HG03039 (cell line): ENCODE results near the gene WNT3A.

ENCODE experiments used
- ATAC-seq: cut with Tn5 transposase; IDR thresholded peaks from one replicate; pipeline ENCODE4 v1.9.1; 2021; ENCODE audit warnings: mild to moderate bottlenecking, moderate library complexity; ENCODE audit not compliant: unreplicated experiment

Gene WNT3A

DNA sequence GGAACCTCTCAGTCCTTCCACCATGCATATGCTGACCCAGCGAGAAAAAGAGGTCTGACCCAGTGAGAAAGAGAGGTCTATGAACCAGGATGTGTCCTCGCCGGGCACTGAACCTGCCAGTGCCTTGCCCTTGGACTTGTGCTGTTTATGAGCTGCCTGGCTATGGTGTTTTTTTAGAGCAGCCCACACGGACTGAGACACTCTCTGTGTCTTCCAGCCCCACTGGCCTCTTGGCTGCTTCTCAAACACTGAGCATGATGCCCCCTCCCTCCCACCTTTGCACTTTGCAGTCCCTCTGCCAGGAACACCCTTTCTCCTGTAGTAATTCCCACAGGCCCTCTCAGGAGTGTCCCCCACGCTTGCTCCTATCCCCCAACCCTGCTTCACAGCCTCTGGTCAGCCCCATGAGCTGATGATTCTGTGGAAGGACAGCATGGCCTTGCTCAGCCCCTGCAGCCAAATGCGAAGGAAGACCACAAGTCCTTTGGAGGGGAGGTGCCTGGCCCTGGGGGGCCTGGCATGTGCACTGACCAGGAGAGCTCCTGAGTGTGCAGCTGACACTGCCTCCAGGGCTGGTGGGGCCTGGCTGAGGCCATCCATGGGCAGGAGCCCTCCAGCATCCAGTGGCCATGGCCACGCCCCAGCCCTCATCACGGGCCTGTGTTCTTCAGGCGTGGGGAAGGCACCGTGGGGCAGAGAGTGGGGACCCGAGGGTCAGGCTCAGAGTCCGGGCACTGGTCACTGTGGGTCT lies 23.8 kb downstream of the WNT3A start:
- no peak for ATAC-seq

GRCh38 chr1:228031276-228031995 lies 24.6 kb downstream of the WNT3A start:
- no peak for ATAC-seq

- ATAC-seq = no peak
These were observed 25.2 kb downstream of the WNT3A start for GRCh38 chr1:228032041-228032440.

DNA sequence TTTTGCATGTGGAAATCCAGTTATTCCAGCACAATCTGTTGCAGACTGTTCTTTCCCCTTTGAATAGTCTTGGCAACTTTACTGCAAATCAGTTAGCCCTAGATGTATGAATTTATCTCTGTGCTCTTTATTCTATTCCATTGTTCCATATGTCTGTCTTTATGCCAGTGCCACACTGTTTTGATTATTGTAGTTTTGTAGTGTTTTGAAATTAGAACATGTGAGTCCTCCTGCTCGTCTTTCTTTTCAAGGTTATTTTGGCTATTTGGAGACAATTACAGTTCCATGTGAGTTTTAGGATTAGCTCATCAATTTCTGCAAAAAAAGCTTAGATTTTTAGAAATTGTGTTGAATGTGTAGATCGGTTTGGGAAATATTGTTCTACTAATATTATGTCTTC lies 26.6 kb downstream of the WNT3A start:
- ATAC-seq = no peak

- no peak for ATAC-seq
These were observed 28.4 kb downstream of the WNT3A start for GRCh38 chr1:228034954-228035837.

DNA sequence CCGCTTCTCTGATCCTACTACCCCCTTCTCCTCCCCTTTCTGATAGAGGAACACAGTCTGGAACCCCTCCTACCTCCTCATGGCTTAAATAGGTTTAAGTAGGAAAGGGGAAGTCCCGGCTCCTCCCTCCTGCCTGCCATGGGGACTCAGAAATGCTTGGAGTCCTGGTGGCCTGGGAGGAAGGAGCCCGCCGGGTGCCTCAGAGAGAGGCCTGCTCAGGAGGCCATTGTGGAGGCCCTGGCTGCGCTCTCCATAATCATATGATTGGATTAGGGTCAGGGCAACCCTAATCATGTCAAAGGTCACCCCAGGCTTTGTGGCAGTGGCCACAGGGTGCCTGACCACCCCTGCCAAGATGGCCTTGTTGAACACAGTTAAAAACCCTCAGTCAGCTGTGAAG lies 29.0 kb downstream of the WNT3A start:
- no peak for ATAC-seq

- ATAC-seq = no peak
These were observed 30.0 kb downstream of the WNT3A start for GRCh38 chr1:228036701-228037231.

GRCh38 chr1:228037401-228038386 lies 30.9 kb downstream of the WNT3A start:
- ATAC-seq = no peak

- no peak for ATAC-seq
These were observed 31.7 kb downstream of the WNT3A start for GRCh38 chr1:228038387-228039005.

GRCh38 chr1:228039006-228039903 lies 32.5 kb downstream of the WNT3A start:
- ATAC-seq = no peak

GRCh38 chr1:228039986-228040385 lies 33.2 kb downstream of the WNT3A start:
- no peak for ATAC-seq

DNA sequence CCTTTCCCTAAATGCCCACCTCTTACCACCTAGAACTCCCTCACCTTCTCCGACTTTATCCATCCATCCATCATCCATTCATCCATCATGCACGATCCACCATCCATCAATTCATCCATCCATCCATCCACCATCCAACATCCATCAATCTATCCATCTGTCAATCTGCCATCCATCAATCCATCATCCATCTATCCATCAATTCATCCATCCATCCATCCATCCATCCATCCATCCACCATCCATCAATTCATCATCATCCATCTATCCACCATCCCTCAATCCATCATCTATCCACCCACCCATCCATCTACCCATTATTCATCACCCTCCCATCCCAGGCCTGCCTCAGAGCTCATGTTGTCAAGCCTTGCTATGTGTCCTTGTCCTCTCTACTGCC lies 34.5 kb downstream of the WNT3A start:
- ATAC-seq = no peak

DNA sequence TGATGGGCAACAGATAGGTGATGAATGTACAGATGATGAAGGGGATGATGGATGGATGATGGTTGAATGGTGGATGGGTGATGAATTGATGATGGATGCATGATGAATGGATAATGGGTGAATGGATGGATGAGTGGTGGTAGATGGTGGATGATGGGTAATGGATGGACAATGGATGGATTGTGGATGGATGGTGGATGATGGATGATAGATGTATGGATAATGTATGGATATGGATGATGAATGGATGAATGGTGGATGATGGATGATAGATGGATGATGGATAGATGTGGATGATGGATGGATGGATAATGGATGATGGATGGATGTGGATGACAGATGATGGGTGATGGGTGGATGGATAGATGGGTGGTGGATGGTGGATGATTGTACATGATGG lies 35.7 kb downstream of the WNT3A start:
- no peak for ATAC-seq

DNA sequence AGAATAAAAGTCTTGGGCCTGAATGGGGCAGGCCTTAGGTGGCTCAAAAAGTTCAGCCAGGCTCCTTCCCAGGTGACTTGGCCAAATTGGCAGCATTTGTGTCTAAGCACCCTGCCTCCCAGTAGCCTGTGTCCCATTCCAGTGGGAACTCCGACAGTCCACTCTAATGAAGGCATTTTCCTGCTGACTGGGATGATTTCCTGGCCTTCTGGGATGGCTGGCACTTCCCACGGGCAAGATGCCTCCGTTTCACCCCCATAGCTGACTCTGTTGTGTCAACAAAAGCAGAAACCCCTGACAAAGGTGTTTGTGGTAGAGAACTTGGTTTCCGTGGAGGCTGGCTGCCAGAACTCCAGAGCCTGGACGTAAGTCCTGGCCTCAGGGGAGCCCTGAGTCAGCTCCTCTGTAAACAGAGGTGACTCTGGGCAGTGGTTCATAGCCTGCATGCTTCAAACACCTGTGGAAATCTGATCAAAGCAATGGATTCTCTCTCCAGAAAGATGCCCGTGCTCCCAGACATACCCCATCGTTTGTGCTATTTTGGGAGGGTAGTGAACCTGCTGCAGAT lies 36.6 kb downstream of the WNT3A start:
- no peak for ATAC-seq

DNA sequence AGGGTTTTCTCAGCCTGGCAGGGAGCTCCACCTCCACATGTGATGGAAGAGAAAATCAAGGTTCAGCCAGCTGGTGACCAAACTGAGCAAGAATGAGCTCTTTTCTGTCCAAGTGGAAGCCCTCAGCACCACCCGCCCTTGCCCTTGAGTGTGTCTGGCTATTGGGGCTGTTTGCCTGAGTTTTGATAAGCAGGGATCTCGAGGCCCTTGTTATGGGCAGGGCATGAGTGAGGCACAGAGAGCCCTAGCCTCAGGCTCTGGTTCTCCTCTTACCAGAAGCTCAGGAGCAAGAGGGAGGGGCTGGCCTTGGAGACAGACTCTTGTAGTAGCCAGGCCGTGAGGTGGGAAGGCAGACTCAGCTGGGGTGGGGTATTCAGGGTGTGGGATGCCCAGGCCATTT lies 38.2 kb downstream of the WNT3A start:
- no peak for ATAC-seq

GRCh38 chr1:228045405-228045804 lies 38.6 kb downstream of the WNT3A start:
- no peak for ATAC-seq

DNA sequence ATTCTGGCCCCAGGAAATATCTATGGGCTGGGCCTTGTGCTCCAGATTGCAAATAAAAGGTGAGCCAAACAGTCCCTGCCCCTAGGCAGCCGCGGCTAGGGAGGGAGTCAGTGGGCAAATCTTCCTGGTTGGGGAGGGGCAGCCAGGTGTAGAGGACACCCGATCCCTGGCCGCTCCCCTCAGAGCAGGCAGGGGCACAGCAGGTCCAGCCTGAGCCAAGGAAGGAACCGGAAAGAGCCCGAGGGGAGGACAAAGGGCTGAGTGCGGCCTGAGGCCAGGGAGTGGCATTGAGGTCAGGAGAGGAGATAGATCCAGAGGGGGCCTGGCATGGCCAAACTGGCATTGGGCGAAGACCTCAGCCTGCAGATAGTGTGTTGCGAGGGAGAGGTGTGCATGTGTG lies 39.1 kb downstream of the WNT3A start:
- no peak for ATAC-seq

GRCh38 chr1:228046421-228047182 lies 39.8 kb downstream of the WNT3A start:
- no peak for ATAC-seq
